BLaER1 treated with 17β-estradiol and CSF1 and Interleukin-3, amounts not matched to agents 10 nM and 100 nM (cell line): Measurements from ENCODE around the gene ZNF552.
"Not testable (repeated sequence)": the region's sequence is repeated elsewhere in the genome, so short reads cannot be mapped to it uniquely, and the experiment has no call there.

Experiments used
- H3K27ac ChIP-seq, 11 experiments: shearing (Covaris generic); formaldehyde crosslinking; 2 replicates each; pipeline ENCODE4 v1.8.1; 2022
- H3K27me3 ChIP-seq, 11 experiments: shearing (Covaris generic); formaldehyde crosslinking; 2 replicates each; pipeline ENCODE4 v1.8.1; 2022
- H3K36me3 ChIP-seq, 11 experiments: shearing (Covaris generic); formaldehyde crosslinking; 2 replicates each; pipeline ENCODE4 v1.8.1; 2022
- H3K4me1 ChIP-seq, 10 experiments: shearing (Covaris generic); formaldehyde crosslinking; 2 replicates each; pipeline ENCODE4 v1.8.1; 2022
- H3K4me2 ChIP-seq, 11 experiments: shearing (Covaris generic); formaldehyde crosslinking; 2 replicates each; pipeline ENCODE4 v1.8.1; 2022
- H3K4me3 ChIP-seq, 10 experiments: shearing (Covaris generic); formaldehyde crosslinking; 2 replicates each; pipeline ENCODE4 v1.8.1; 2022
- H3K9ac ChIP-seq, 11 experiments: shearing (Covaris generic); formaldehyde crosslinking; 2 replicates each; pipeline ENCODE4 v1.8.1; 2022
- H3K9me3 ChIP-seq, 11 experiments: shearing (Covaris generic); formaldehyde crosslinking; replicated peaks in 1 of 11; 2 replicates each; pipeline ENCODE4 v1.8.1; 2022
- H4K20me1 ChIP-seq, 11 experiments: shearing (Covaris generic); formaldehyde crosslinking; 2 replicates each; pipeline ENCODE4 v1.8.1; 2022
- Cebpa-rat ChIP-seq, 11 experiments: shearing (Covaris generic); IDR thresholded peaks; 2 replicates each; pipeline ENCODE4 v1.8.1; 2022

The ZNF552 gene

GRCh38 chr19:57841122-57841763, 26.5 kb upstream of the ZNF552 start:
- no peaks in the 10 kb centered on the region for H3K27me3 ChIP-seq
- H3K36me3 ChIP-seq = peaks cover 54 to 97% (median 89%) of the 10 kb centered on the region in 11 experiments
- H4K20me1 ChIP-seq = peaks cover 0 to 97% (median 83%) of the 10 kb centered on the region in 11 experiments; a peak in 20 of 22 replicates
- no peak for TF ChIP-seq Cebpa-rat (IDR thresholded peaks at IDR 0.05)
- H3K27ac ChIP-seq = no peak overlapping the region
- H3K4me3 ChIP-seq = no peak overlapping the region
- H3K4me1 ChIP-seq = peaks cover 0 to 17% (median 9%) of the 10 kb centered on the region in 10 experiments; a peak in 9 of 20 replicates
- H3K9me3 ChIP-seq = no peaks in the 10 kb centered on the region
- no peak overlapping the region for H3K9ac ChIP-seq
- no peak overlapping the region for H3K4me2 ChIP-seq

- H3K4me3 ChIP-seq = not testable (repeated sequence)
- H4K20me1 ChIP-seq = peaks cover 0 to 81% (median 67%) of the 10 kb centered on the region in 11 experiments; a peak in 20 of 22 replicates
- peaks cover 38 to 76% (median 66%) of the 10 kb centered on the region in 11 experiments for H3K36me3 ChIP-seq
Observed at GRCh38 chr19:57838622-57839191, 24.0 kb upstream of the ZNF552 start.

GRCh38 chr19:57836991-57837390, 22.3 kb upstream of the ZNF552 start:
- H3K27me3 ChIP-seq, H3K9ac ChIP-seq, H3K4me3 ChIP-seq, H3K27ac ChIP-seq, H3K9me3 ChIP-seq: not testable (repeated sequence)
- peaks cover 0 to 17% (median 9%) of the 10 kb centered on the region in 10 experiments; a peak in 9 of 20 replicates for H3K4me1 ChIP-seq
- H3K4me2 ChIP-seq = peak overlapping the region in 6 of 11 experiments; percentile 0 to 36 (median 20); a peak in 3 of 22 replicates
- H3K36me3 ChIP-seq = peaks cover 22 to 68% (median 57%) of the 10 kb centered on the region in 11 experiments
- H4K20me1 ChIP-seq = peaks cover 0 to 73% (median 60%) of the 10 kb centered on the region in 11 experiments; a peak in 20 of 22 replicates

More at GRCh38 chr19:57838622-57839191, 24.0 kb upstream of the ZNF552 start:
- not testable (repeated sequence) for H3K9me3 ChIP-seq, H3K27ac ChIP-seq, H3K27me3 ChIP-seq, H3K9ac ChIP-seq, H3K4me2 ChIP-seq
- H3K4me1 ChIP-seq = peaks cover 0 to 17% (median 9%) of the 10 kb centered on the region in 10 experiments; a peak in 9 of 20 replicates

- H3K4me2 ChIP-seq = no peak within 1 kb of the TSS
- H3K27ac ChIP-seq = no peak within 1 kb of the TSS
- no peak within 1 kb of the TSS for H3K9ac ChIP-seq
- no peaks in the 10 kb centered on the region; a peak in 1 of 20 replicates for H3K4me1 ChIP-seq
- H3K4me3 ChIP-seq = no peak within 1 kb of the TSS
- no peak for TF ChIP-seq Cebpa-rat (IDR thresholded peaks at IDR 0.05)
- peaks cover 0 to 16% (median 5%) of the 10 kb centered on the region in 11 experiments; a peak in 8 of 22 replicates for H3K9me3 ChIP-seq
- H3K27me3 ChIP-seq = no peaks in the 10 kb centered on the region
- H3K36me3 ChIP-seq = peaks cover 25 to 77% (median 71%) of the 10 kb centered on the region in 11 experiments
- H4K20me1 ChIP-seq = peaks cover 0 to 79% (median 62%) of the 10 kb centered on the region in 11 experiments; a peak in 17 of 22 replicates
Observed at GRCh38 chr19:57830071-57830602, 15.4 kb upstream of the ZNF552 start, which contains the start of gene ZNF587B. TSS of gene ZNF587B (plus strand) at chr19:57830299. CDS start at chr19:57830529, 230 bp downstream.

GRCh38 chr19:57829316-57829715, 14.6 kb upstream of the ZNF552 start:
- Histone ChIP-seq H3K36me3 (peaks cover 29 to 85% (median 79%) of the 10 kb centered on the region in 11 experiments), H3K4me2 (no peak overlapping the region)
- no peak for TF ChIP-seq Cebpa-rat (IDR thresholded peaks at IDR 0.05)

GRCh38 chr19:57825511-57825910, 10.8 kb upstream of the ZNF552 start:
- H3K4me3 ChIP-seq = no peak overlapping the region
- H3K4me2 ChIP-seq = no peak overlapping the region

More at GRCh38 chr19:57829316-57829715, 14.6 kb upstream of the ZNF552 start:
- Histone ChIP-seq H3K4me1 (no peaks in the 10 kb centered on the region; a peak in 1 of 20 replicates), H3K4me3 (no peak overlapping the region), H3K9me3 (peaks cover 0 to 16% (median 5%) of the 10 kb centered on the region in 11 experiments; a peak in 8 of 22 replicates), H3K27ac (no peak overlapping the region), H3K9ac (no peak overlapping the region), H4K20me1 (peaks cover 0 to 87% (median 70%) of the 10 kb centered on the region in 11 experiments; a peak in 18 of 22 replicates), H3K27me3 (no peaks in the 10 kb centered on the region)

GRCh38 chr19:57823608-57824007, 8.9 kb upstream of the ZNF552 start:
- H3K4me3 ChIP-seq, H3K9ac ChIP-seq, H3K4me2 ChIP-seq, H3K27me3 ChIP-seq, H3K27ac ChIP-seq, H3K9me3 ChIP-seq: not testable (repeated sequence)
- H3K4me1 ChIP-seq = peaks cover 13 to 24% (median 15%) of the 10 kb centered on the region in 10 experiments
- H4K20me1 ChIP-seq = peaks cover 0 to 85% (median 71%) of the 10 kb centered on the region in 11 experiments; a peak in 18 of 22 replicates
- peaks cover 23 to 79% (median 66%) of the 10 kb centered on the region in 11 experiments for H3K36me3 ChIP-seq

More at GRCh38 chr19:57825511-57825910, 10.8 kb upstream of the ZNF552 start:
- H3K9ac ChIP-seq = no peak overlapping the region
- H3K27ac ChIP-seq = no peak overlapping the region
- H3K9me3 ChIP-seq = peaks cover 0 to 16% (median 5%) of the 10 kb centered on the region in 11 experiments; a peak in 8 of 22 replicates
- peaks cover 5 to 18% (median 7%) of the 10 kb centered on the region in 10 experiments for H3K4me1 ChIP-seq
- peaks cover 0 to 98% (median 82%) of the 10 kb centered on the region in 11 experiments; a peak in 19 of 22 replicates for H4K20me1 ChIP-seq
- H3K36me3 ChIP-seq = peaks cover 29 to 98% (median 85%) of the 10 kb centered on the region in 11 experiments
- TF ChIP-seq Cebpa-rat (IDR thresholded peaks at IDR 0.05) = no peak
- no peaks in the 10 kb centered on the region for H3K27me3 ChIP-seq

GRCh38 chr19:57823155-57823554, 8.4 kb upstream of the ZNF552 start:
- not testable (repeated sequence) for H3K27me3 ChIP-seq, H3K4me2 ChIP-seq, H3K9me3 ChIP-seq, H3K27ac ChIP-seq, H3K4me3 ChIP-seq, H3K9ac ChIP-seq
- Histone ChIP-seq H3K4me1 (peaks cover 18 to 28% (median 20%) of the 10 kb centered on the region in 10 experiments), H4K20me1 (peaks cover 0 to 81% (median 67%) of the 10 kb centered on the region in 11 experiments; a peak in 18 of 22 replicates), H3K36me3 (peaks cover 22 to 75% (median 61%) of the 10 kb centered on the region in 11 experiments)

- peaks cover 13 to 60% (median 49%) of the 10 kb centered on the region in 11 experiments for H3K36me3 ChIP-seq
- H3K27ac ChIP-seq = not testable (repeated sequence)
Observed at GRCh38 chr19:57821501-57821900, 6.8 kb upstream of the ZNF552 start.

GRCh38 chr19:57821095-57821494, 6.4 kb upstream of the ZNF552 start:
- H3K9me3 ChIP-seq, H3K27ac ChIP-seq, H3K27me3 ChIP-seq: not testable (repeated sequence)
- Histone ChIP-seq H3K4me2 (peak overlapping the region; percentile 84 to 95 (median 92)), H3K4me3 (peak overlapping the region in 9 of 10 experiments; percentile 88 to 99 (median 95); a peak in 17 of 20 replicates), H3K36me3 (peaks cover 10 to 56% (median 46%) of the 10 kb centered on the region in 11 experiments), H3K9ac (peak overlapping the region; percentile 85 to 96 (median 92); a peak in 14 of 22 replicates), H4K20me1 (peaks cover 0 to 62% (median 52%) of the 10 kb centered on the region in 11 experiments; a peak in 18 of 22 replicates), H3K4me1 (peaks cover 23 to 34% (median 24%) of the 10 kb centered on the region in 10 experiments)

More at GRCh38 chr19:57821501-57821900, 6.8 kb upstream of the ZNF552 start:
- peaks cover 23 to 34% (median 24%) of the 10 kb centered on the region in 10 experiments for H3K4me1 ChIP-seq
- peaks cover 0 to 66% (median 56%) of the 10 kb centered on the region in 11 experiments; a peak in 18 of 22 replicates for H4K20me1 ChIP-seq
- H3K9ac ChIP-seq, H3K27me3 ChIP-seq, H3K9me3 ChIP-seq, H3K4me3 ChIP-seq: not testable (repeated sequence)
- peak overlapping the region in 4 of 11 experiments; percentile 0 to 24 (median 8); a peak in 3 of 22 replicates for H3K4me2 ChIP-seq
